ENCODE results near the gene HOOK2. TPM values are rescaled to one million over a fixed set of nuclear protein-coding genes. Genes with fewer than 3 reads are reported as not detected.

The HOOK2 gene
- total and polyA plus RNA-seq, 9 of the 15 experiments (the other 6 are each of a cell fraction or from before 2014, with no cell fraction given) = 1.3 to 17.2 (median 9.9) TPM

DNA sequence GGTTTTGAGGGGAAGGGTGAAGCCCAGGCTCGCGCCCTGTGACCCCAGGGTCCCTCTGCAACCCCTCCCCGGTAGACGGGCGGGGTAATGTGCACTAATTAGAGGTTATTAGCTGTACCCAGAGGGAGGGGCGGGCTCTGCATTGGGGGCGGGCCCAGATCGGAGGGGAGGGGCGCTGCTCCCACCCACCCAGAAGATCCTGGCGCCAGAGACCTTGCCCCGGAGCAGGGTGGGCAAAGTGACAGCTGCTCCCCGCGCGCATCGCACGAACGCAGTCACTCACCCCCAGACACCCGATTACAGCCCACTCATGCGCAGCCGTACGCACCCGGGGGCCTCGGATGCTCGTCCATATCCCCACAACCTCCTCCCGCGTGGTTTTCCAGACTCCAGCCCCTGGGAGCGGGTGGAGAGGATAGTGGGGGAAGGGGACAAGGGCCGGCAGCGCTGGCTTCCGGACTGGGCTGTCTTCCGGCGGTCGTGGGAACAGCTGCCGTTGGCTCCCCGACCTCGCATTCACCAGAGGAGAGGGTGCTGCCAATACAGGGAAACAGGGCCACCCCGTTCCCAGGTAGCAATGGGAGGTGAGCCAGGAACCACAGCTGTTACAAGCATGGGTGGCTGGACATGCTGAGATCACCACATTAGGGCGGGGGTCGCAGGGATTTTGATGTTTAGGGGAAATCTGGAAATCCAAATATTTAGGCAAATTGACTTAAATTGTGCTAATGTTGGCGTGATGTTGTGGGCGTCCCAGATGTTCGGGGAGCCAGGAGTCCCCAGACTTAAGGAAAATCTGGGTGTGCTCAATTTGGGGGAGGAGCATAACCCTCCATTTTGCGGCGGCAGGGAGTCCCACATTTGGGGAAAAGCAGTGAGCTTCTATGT, 2.9 kb upstream of the HOOK2 start (continued):
- TF ChIP-seq, protein P1, sequence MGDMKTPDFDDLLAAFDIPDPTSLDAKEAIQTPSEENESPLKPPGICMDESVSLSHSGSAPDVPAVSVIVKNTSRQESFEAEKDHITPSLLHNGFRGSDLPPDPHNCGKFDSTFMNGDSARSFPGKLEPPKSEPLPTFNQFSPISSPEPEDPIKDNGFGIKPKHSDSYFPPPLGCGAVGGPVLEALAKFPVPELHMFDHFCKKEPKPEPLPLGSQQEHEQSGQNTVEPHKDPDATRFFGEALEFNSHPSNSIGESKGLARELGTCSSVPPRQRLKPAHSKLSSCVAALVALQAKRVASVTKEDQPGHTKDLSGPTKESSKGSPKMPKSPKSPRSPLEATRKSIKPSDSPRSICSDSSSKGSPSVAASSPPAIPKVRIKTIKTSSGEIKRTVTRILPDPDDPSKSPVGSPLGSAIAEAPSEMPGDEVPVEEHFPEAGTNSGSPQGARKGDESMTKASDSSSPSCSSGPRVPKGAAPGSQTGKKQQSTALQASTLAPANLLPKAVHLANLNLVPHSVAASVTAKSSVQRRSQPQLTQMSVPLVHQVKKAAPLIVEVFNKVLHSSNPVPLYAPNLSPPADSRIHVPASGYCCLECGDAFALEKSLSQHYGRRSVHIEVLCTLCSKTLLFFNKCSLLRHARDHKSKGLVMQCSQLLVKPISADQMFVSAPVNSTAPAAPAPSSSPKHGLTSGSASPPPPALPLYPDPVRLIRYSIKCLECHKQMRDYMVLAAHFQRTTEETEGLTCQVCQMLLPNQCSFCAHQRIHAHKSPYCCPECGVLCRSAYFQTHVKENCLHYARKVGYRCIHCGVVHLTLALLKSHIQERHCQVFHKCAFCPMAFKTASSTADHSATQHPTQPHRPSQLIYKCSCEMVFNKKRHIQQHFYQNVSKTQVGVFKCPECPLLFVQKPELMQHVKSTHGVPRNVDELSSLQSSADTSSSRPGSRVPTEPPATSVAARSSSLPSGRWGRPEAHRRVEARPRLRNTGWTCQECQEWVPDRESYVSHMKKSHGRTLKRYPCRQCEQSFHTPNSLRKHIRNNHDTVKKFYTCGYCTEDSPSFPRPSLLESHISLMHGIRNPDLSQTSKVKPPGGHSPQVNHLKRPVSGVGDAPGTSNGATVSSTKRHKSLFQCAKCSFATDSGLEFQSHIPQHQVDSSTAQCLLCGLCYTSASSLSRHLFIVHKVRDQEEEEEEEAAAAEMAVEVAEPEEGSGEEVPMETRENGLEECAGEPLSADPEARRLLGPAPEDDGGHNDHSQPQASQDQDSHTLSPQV (IDR thresholded peaks at IDR 0.05) = no peak
- TF ChIP-seq ZNF668 (CRISPR knock-in tag; IDR thresholded peaks at IDR 0.05) = no peak
- TF ChIP-seq POLR2B (IDR thresholded peaks at IDR 0.05; ENCODE audit: low read depth, partially characterized antibody) = no peak
- TF ChIP-seq GTF2A2 (tag; IDR thresholded peaks at IDR 0.05) = no peak
- TF ChIP-seq ZBTB8A (IDR thresholded peaks at IDR 0.05; ENCODE audit: partially characterized antibody) = no peak
- no peak for TF ChIP-seq FOXK1 (CRISPR knock-in tag; IDR thresholded peaks at IDR 0.05; ENCODE audit: borderline replicate concordance)
- TF ChIP-seq, protein P2, sequence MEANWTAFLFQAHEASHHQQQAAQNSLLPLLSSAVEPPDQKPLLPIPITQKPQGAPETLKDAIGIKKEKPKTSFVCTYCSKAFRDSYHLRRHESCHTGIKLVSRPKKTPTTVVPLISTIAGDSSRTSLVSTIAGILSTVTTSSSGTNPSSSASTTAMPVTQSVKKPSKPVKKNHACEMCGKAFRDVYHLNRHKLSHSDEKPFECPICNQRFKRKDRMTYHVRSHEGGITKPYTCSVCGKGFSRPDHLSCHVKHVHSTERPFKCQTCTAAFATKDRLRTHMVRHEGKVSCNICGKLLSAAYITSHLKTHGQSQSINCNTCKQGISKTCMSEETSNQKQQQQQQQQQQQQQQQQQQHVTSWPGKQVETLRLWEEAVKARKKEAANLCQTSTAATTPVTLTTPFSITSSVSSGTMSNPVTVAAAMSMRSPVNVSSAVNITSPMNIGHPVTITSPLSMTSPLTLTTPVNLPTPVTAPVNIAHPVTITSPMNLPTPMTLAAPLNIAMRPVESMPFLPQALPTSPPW (CRISPR knock-in tag; IDR thresholded peaks at IDR 0.05) = no peak; the same call in 1 of the 2 replicates
- 0 out of 4 replicates have a peak, but pooled peaks of 1 of the 2 experiments have one; percentile 20 for TF ChIP-seq HDAC1 (IDR thresholded peaks at IDR 0.05)
- TF ChIP-seq FOS (IDR thresholded peaks at IDR 0.05; ENCODE audit: extremely low read depth, insufficient read length) = no peak
- TF ChIP-seq ZNF354B (CRISPR knock-in tag; IDR thresholded peaks at IDR 0.05) = no peak
- TF ChIP-seq, protein P3, sequence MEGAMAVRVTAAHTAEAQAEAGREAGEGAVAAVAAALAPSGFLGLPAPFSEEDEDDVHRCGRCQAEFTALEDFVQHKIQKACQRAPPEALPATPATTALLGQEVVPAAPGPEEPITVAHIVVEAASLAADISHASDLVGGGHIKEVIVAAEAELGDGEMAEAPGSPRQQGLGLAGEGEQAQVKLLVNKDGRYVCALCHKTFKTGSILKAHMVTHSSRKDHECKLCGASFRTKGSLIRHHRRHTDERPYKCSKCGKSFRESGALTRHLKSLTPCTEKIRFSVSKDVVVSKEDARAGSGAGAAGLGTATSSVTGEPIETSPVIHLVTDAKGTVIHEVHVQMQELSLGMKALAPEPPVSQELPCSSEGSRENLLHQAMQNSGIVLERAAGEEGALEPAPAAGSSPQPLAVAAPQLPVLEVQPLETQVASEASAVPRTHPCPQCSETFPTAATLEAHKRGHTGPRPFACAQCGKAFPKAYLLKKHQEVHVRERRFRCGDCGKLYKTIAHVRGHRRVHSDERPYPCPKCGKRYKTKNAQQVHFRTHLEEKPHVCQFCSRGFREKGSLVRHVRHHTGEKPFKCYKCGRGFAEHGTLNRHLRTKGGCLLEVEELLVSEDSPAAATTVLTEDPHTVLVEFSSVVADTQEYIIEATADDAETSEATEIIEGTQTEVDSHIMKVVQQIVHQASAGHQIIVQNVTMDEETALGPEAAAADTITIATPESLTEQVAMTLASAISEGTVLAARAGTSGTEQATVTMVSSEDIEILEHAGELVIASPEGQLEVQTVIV (CRISPR knock-in tag; IDR thresholded peaks at IDR 0.05; ENCODE audit: borderline replicate concordance) = no peak
- TF ChIP-seq POLR3A (IDR thresholded peaks at IDR 0.05; ENCODE audit: borderline replicate concordance, extremely low read depth, insufficient read depth, insufficient read length) = no peak
- TF ChIP-seq CHD1 (IDR thresholded peaks at IDR 0.05; ENCODE audit: low read length) = no peak
- TF ChIP-seq, protein P4, sequence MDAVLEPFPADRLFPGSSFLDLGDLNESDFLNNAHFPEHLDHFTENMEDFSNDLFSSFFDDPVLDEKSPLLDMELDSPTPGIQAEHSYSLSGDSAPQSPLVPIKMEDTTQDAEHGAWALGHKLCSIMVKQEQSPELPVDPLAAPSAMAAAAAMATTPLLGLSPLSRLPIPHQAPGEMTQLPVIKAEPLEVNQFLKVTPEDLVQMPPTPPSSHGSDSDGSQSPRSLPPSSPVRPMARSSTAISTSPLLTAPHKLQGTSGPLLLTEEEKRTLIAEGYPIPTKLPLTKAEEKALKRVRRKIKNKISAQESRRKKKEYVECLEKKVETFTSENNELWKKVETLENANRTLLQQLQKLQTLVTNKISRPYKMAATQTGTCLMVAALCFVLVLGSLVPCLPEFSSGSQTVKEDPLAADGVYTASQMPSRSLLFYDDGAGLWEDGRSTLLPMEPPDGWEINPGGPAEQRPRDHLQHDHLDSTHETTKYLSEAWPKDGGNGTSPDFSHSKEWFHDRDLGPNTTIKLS (IDR thresholded peaks at IDR 0.05; ENCODE audit: borderline replicate concordance, low read depth) = no peak
- TF ChIP-seq CBFA2T3 (IDR thresholded peaks at IDR 0.05) = no peak
- no peak for TF ChIP-seq SMARCC2 (IDR thresholded peaks at IDR 0.05; ENCODE audit: low read depth)
- TF ChIP-seq HLTF (IDR thresholded peaks at IDR 0.05) = no peak
- no peak for TF ChIP-seq RAD51 (IDR thresholded peaks at IDR 0.05; ENCODE audit: borderline replicate concordance, low read depth)
